Measurements from ENCODE around the gene PABPC1L. TPM values are rescaled to one million over a fixed set of nuclear protein-coding genes. Genes with fewer than 3 reads are reported as not detected.

PABPC1L gene
- total and polyA plus RNA-seq, 2 experiments from 2014 or later, result 14.9 to 36.0 TPM

DNA sequence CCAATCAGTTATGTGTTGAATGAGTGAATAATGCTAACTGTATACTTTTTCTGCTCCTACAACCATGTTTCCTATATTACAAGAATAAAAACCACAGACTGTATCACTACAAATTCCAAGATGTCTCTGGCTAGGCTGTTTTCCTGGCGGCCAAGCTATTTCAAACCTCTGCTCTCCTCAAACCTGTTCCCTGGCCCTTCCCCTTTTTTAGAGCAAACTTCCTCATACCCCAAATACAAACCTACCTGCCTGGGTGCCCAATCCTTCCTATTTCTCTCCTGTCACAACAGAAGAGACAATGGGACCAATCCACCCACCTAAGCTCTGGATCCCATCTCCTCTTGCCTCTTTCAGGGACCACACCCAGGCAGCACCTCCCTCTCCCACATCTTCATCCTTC, 42.9 kb downstream of the PABPC1L start:
- Histone ChIP-seq H3K36me3 (peaks cover 74% of the 10 kb centered on the region), H3K4me1 (ENCODE audit: low read depth) (no peaks in the 10 kb centered on the region), H3K27ac (no peak overlapping the region), H3K27me3 (no peaks in the 10 kb centered on the region), H3K4me3 (no peak overlapping the region), H3K9me3 (ENCODE audit: low read depth) (no peaks in the 10 kb centered on the region)
- DNase-seq (ENCODE audit: low read depth in 1 of 2, low spot score in 1 of 2), result no peak
- TF ChIP-seq, protein P1, sequence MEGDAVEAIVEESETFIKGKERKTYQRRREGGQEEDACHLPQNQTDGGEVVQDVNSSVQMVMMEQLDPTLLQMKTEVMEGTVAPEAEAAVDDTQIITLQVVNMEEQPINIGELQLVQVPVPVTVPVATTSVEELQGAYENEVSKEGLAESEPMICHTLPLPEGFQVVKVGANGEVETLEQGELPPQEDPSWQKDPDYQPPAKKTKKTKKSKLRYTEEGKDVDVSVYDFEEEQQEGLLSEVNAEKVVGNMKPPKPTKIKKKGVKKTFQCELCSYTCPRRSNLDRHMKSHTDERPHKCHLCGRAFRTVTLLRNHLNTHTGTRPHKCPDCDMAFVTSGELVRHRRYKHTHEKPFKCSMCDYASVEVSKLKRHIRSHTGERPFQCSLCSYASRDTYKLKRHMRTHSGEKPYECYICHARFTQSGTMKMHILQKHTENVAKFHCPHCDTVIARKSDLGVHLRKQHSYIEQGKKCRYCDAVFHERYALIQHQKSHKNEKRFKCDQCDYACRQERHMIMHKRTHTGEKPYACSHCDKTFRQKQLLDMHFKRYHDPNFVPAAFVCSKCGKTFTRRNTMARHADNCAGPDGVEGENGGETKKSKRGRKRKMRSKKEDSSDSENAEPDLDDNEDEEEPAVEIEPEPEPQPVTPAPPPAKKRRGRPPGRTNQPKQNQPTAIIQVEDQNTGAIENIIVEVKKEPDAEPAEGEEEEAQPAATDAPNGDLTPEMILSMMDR (IDR thresholded peaks at IDR 0.05; ENCODE audit: low read depth, low read length), result no peak

DNA sequence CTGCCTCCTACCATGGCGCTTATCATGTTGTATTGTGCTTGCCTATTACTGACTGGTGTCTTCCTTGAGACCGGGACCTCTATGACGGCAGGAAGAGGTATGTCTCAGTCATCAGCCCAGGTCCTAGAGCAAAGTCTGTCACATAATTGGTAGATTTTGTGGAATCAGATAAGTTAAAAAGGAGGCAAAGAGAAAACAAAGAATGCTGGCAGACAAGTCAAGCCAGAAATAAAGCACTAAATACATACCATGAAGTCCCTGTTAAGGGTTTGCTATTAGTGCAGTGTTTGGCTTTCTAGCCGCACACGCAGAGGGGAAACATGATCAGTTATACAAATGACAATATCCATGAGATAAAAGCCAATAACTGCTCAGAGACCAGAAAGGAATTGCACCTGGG, 44.4 kb downstream of the PABPC1L start:
- no peaks in the 10 kb centered on the region for H3K9me3 ChIP-seq (ENCODE audit: low read depth)
- DNase-seq (ENCODE audit: low read depth in 1 of 2, low spot score in 1 of 2), result no peak
- H3K27ac ChIP-seq, result no peak overlapping the region
- H3K4me1 ChIP-seq (ENCODE audit: low read depth), result peaks cover 9% of the 10 kb centered on the region
- no peaks in the 10 kb centered on the region for H3K27me3 ChIP-seq
- H3K36me3 ChIP-seq, result peaks cover 66% of the 10 kb centered on the region
- TF ChIP-seq, protein P1 (IDR thresholded peaks at IDR 0.05; ENCODE audit: low read depth, low read length), result no peak
- H3K4me3 ChIP-seq, result no peak overlapping the region

DNA sequence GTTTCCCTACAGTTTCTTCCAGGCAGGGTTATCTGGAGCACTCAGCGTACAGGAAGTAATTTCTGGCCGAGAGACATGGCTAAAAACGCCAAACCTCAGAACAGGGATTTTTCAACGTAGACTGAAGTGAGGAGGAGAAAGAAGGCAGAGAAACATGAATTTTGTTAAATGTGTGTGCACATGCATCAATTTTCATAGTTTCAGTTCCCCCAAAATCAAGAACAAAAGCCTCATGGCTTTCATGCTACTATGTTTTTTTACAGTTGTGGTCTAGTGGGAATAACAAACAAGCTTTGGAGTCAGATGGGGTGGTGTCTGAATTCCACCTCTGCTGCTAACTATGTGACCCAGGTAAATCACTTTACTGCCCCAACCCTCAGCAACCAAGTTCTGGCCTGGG, 45.4 kb downstream of the PABPC1L start:
- Histone ChIP-seq H3K27ac (no peak overlapping the region), H3K36me3 (peaks cover 59% of the 10 kb centered on the region), H3K27me3 (no peaks in the 10 kb centered on the region), H3K4me3 (no peak overlapping the region), H3K9me3 (ENCODE audit: low read depth) (no peaks in the 10 kb centered on the region), H3K4me1 (ENCODE audit: low read depth) (peaks cover 10% of the 10 kb centered on the region)
- TF ChIP-seq, protein P1 (IDR thresholded peaks at IDR 0.05; ENCODE audit: low read depth, low read length), result no peak
- no peak for DNase-seq (ENCODE audit: low read depth in 1 of 2, low spot score in 1 of 2)

DNA sequence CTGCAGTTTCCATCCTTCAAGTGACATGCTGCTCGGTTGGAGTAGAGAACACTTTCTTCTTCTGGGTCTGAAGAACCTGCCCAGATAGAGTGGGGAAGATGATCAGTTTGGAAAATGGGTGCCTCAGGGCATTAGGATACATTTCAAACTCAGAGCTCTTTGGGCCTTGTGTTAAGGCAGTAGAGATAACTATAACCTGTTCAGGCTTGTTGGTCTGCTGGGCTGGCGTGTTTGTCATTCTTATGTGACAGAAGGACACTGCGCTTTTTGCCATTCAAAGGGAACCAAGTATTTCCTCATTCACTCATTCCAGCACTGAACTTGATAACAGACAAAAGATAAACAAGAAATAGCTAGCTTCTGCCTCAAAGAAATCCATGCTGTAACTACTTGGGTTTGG, 46.5 kb downstream of the PABPC1L start:
- Histone ChIP-seq H3K36me3 (peaks cover 48% of the 10 kb centered on the region), H3K4me1 (ENCODE audit: low read depth) (peaks cover 10% of the 10 kb centered on the region), H3K4me3 (no peak overlapping the region), H3K27ac (no peak overlapping the region), H3K27me3 (no peaks in the 10 kb centered on the region), H3K9me3 (ENCODE audit: low read depth) (no peaks in the 10 kb centered on the region)
- TF ChIP-seq, protein P1 (IDR thresholded peaks at IDR 0.05; ENCODE audit: low read depth, low read length), result no peak
- no peak for DNase-seq (ENCODE audit: low read depth in 1 of 2, low spot score in 1 of 2)

DNA sequence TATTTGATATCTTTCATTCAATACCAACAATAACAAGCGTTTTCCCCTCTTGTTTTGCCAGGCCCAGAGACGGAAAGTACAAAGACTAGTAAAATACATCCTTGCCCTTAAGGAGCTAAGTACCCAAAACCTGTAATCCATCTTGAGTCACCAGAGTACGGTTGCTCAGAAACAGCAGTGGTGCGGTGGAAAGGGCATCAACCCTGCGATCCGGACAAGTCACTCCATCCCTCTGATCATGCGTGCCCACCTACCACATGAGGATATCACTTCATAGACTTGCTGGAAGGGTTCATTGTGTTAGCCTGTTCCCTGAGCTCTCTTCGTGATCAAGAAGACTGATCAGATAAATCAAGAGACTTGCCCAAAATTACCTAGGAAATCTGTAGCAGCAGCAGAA, 48.4 kb downstream of the PABPC1L start:
- TF ChIP-seq, protein P1 (IDR thresholded peaks at IDR 0.05; ENCODE audit: low read depth, low read length), result no peak
- H3K27ac ChIP-seq, result no peak overlapping the region
- H3K27me3 ChIP-seq, result no peaks in the 10 kb centered on the region
- peaks cover 29% of the 10 kb centered on the region for H3K36me3 ChIP-seq
- peaks cover 10% of the 10 kb centered on the region for H3K4me1 ChIP-seq (ENCODE audit: low read depth)
- DNase-seq (ENCODE audit: low read depth in 1 of 2, low spot score in 1 of 2), result no peak
- H3K9me3 ChIP-seq (ENCODE audit: low read depth), result no peaks in the 10 kb centered on the region
- H3K4me3 ChIP-seq, result no peak overlapping the region

Measured in cardiac muscle cell (in vitro differentiated cells and primary cell).